HepG2 (cell line): ENCODE measurements around the gene KIAA0930. TPM values are rescaled to one million over a fixed set of nuclear protein-coding genes. Genes with fewer than 3 reads are reported as not detected.

Experiments used
- ATAC-seq: fragments of 200-7000 bp; cut with Tn5 transposase; 3 replicates; pipeline ENCODE4 v1.9.1; 2020; ENCODE audit warnings: mild to moderate bottlenecking, moderate library complexity
- BruUV-seq: library from RNA; stranded (reverse); fragments of 400-500 nt; replicated peaks from 2 replicates; lab custom pipeline; 2021; lab: Mats Ljungman, UMichigan
- CTCF ChIA-PET: fragments of 300-600 bp; formaldehyde crosslinking; extraction: SDS; loops from one replicate; lab custom pipeline; 2021; ENCODE audit warnings: low total read pairs, inconsistent platforms, low intra/inter-chr PET ratio; lab: Yijun Ruan, JAX
- POLR2A ChIA-PET: fragments of 350-600 bp; sonication (Branson Sonifier 250); formaldehyde crosslinking; loops from one replicate; lab custom pipeline; 2020; ENCODE audit warnings: antibody characterized with exemption, inconsistent platforms; lab: Yijun Ruan, JAX
- DNase-seq: peaks from one replicate; pipeline ENCODE4 v3.0.0-alpha.2; 2015; ENCODE audit warnings: low spot score
- FAIRE-seq: peaks from 3 replicates; lab custom pipeline; 2011; peaks lifted over from hg19 to GRCh38; lab: Jason Lieb, UNC
- H2AFZ ChIP-seq: one replicate; pipeline ENCODE4 v1.6.1; 2011; ENCODE audit warnings: low read length, inconsistent platforms
- H3K27ac ChIP-seq: fragments of 300-600 bp; 3 replicates; pipeline ENCODE4 v1.8.0; 2011; ENCODE audit warnings: mixed run types, mild to moderate bottlenecking, mixed read lengths, low read length, inconsistent platforms; ENCODE audit not compliant: insufficient read depth; ENCODE audit errors: extremely low read length
- H3K27me3 ChIP-seq, 2 experiments: fragments of 200-600 bp in 1 of 2; 2 replicates in 1 of 2; 3 replicates in 1 of 2; pipeline versions ENCODE4 v1.6.0 to v1.8.0; 2011; ENCODE audit warnings: low read length in 2 of 2, mild to moderate bottlenecking in 2 of 2, moderate library complexity in 2 of 2, inconsistent platforms in 1 of 2; ENCODE audit not compliant: insufficient read depth in 2 of 2, control insufficient read depth in 1 of 2
- H3K36me3 ChIP-seq, 2 experiments: fragments of 200-600 bp in 1 of 2; replicated peaks in 1 of 2; 2 replicates in 1 of 2; 3 replicates in 1 of 2; pipeline versions ENCODE4 v1.5.1 to v1.8.0; 2011; ENCODE audit warnings: low read length in 2 of 2, inconsistent platforms in 1 of 2; ENCODE audit not compliant: insufficient read depth in 2 of 2, control insufficient read depth in 1 of 2
- H3K4me1 ChIP-seq: 2 replicates; pipeline ENCODE4 v1.5.1; 2012; ENCODE audit warnings: low read length, inconsistent platforms; ENCODE audit not compliant: insufficient read depth
- H3K4me2 ChIP-seq: 2 replicates; pipeline ENCODE4 v1.6.0; 2011; ENCODE audit warnings: low read depth, low read length, inconsistent platforms
- H3K4me3 ChIP-seq, 3 experiments: fragments of 200-600 bp in 1 of 3; sonication (generic), shearing (Covaris generic) in 1 of 3; replicated peaks in 1 of 3; 2 replicates each; pipeline ENCODE4 v1.5.1; 2011 to 2016; ENCODE audit warnings: low read length in 3 of 3, inconsistent platforms in 2 of 3, low read depth in 2 of 3, mild to moderate bottlenecking in 2 of 3, control low read depth in 1 of 3, mixed read lengths in 1 of 3; ENCODE audit not compliant: insufficient read depth in 1 of 3
- H3K79me2 ChIP-seq: one replicate; pipeline ENCODE4 v1.6.1; 2011; ENCODE audit warnings: low read length, inconsistent platforms; ENCODE audit not compliant: insufficient read depth
- H3K9ac ChIP-seq: 2 replicates; pipeline ENCODE4 v1.6.0; 2011; ENCODE audit warnings: mild to moderate bottlenecking, low read depth, low read length, inconsistent platforms; ENCODE audit not compliant: insufficient read depth
- H3K9me3 ChIP-seq: 2 replicates; pipeline ENCODE4 v1.5.1; 2012; ENCODE audit warnings: mild to moderate bottlenecking, low read length
- H4K20me1 ChIP-seq: 2 replicates; pipeline ENCODE4 v1.6.0; 2011; ENCODE audit warnings: inconsistent platforms, mild to moderate bottlenecking, low read length, moderate library complexity; ENCODE audit not compliant: insufficient read depth
- KMT2B ChIP-seq: IDR thresholded peaks from 2 replicates; pipeline ENCODE4 v1.6.1; 2016; ENCODE audit warnings: missing genetic modification reagents, missing compliant biosample characterization
- SALL1 ChIP-seq: sonication (generic); formaldehyde crosslinking; IDR thresholded peaks from 2 replicates; pipeline ENCODE4 v1.8.0; 2022; ENCODE audit warnings: mild to moderate bottlenecking, missing genetic modification reagents
- SIX1 ChIP-seq: sonication (generic); formaldehyde crosslinking; IDR thresholded peaks from 2 replicates; pipeline ENCODE4 v1.4.0; 2020; ENCODE audit warnings: missing genetic modification reagents, borderline replicate concordance
- ZNF530 ChIP-seq: sonication (generic); formaldehyde crosslinking; IDR thresholded peaks from 2 replicates; pipeline ENCODE4 v1.5.0; 2020; ENCODE audit warnings: low read depth, mild to moderate bottlenecking, missing genetic modification reagents
- WGBS: methylation state at CpG from one replicate; pipeline ENCODE4 v1.1.6; 2017; ENCODE audit warnings: low lambda C conversion rate; 5-methylcytosine and 5-hydroxymethylcytosine counted together
- in situ Hi-C: cut with HindIII; loops from 2 replicates; pipeline ENCODE4 v1.10.0; 2017; ENCODE audit warnings: low pct_unique_long_range_greater_than_20kb; ENCODE audit not compliant: extremely low pct_ligation_motif_present
- intact Hi-C: fragments of 100-400 bp; cut with micrococcal nuclease; formaldehyde crosslinking; loops from one replicate; pipeline ENCODE4 v1.10.0; 2022; ENCODE audit not compliant: unreplicated experiment
- polyA plus RNA-seq, 8 experiments: library from polyadenylated mRNA; depleted of rRNA in 3 of 8; stranded (reverse) in 7 of 8; unstranded in 1 of 8; fragments of >200 nt; fragmentation: Illumina TruSeq in 4 of 8; extraction: Trizol in 4 of 8; gene quantifications; 2 replicates each; pipeline versions ENCODE4 v1.2.1 to v1.2.3, GENCODE V29; 2011 to 2016; ENCODE audit warnings: low read depth in 4 of 8, missing spikeins in 1 of 8, mixed read lengths in 1 of 8; ENCODE audit not compliant: insufficient read depth in 1 of 8
- total RNA-seq, 5 experiments: library from RNA; depleted of rRNA; stranded (reverse); fragments of >200 nt; fragmentation: Illumina TruSeq; extraction: Trizol; gene quantifications; 2 replicates each; pipeline ENCODE4 v1.2.3, GENCODE V29; 2016; ENCODE audit warnings: low read depth in 1 of 5
- TF ChIP-seq, protein P1 (sequence below): sonication (generic); formaldehyde crosslinking; IDR thresholded peaks from 2 replicates; pipeline ENCODE4 v1.4.0; 2020; ENCODE audit warnings: missing genetic modification reagents
- TF ChIP-seq, protein P2 (sequence below): sonication (generic); formaldehyde crosslinking; IDR thresholded peaks from 2 replicates; pipeline ENCODE4 v1.9.0; 2021; ENCODE audit warnings: mild to moderate bottlenecking, missing genetic modification reagents
- TF ChIP-seq, protein P3 (sequence below): sonication (generic); formaldehyde crosslinking; IDR thresholded peaks from 2 replicates; pipeline ENCODE4 v1.4.0; 2020; ENCODE audit warnings: missing genetic modification reagents, borderline replicate concordance

The KIAA0930 gene
- total and polyA plus RNA-seq, 2 of the 13 experiments (the other 11 are each of a cell fraction or from before 2014, with no cell fraction given), result 27.0 to 38.2 TPM

DNA sequence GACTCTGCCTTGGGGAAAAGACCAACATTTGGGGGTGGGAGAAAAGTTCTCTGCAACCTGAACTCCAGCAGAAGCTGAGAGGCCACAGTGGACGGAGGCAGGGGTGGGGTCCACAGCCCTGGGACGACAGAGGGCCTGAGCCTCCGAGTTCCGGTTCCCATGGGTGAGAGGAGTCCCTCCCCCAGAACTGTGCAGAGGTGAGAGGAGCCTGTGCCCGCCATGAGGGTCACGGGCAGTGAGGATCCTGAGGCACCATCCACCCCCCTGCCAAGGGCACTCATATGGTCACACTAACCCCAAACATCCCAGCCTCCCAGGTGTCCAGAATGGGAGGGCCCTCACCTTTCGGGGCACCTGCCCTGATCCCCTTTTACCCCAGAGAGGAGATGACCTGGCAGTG lies 30.5 kb downstream of the KIAA0930 start:
- Histone ChIP-seq H3K9ac (no peak overlapping the region), H3K27me3 (no peaks in the 10 kb centered on the region), H3K27ac (no peak overlapping the region), H3K4me2 (no peak overlapping the region), H3K79me2 (peaks cover under 1% of the 10 kb centered on the region), H3K9me3 (no peaks in the 10 kb centered on the region), H2AFZ (no peak overlapping the region)
- in situ Hi-C loops, result no loop called here
- ChIA-PET POLR2A (no interaction called here), CTCF (no interaction called here)
- BruUV-seq, result no TSS peak
- 90% methylated on average over 5 of the region's 7 CpGs for WGBS
- TF ChIP-seq KMT2B (CRISPR knock-in tag) (no peak), ZNF530 (CRISPR knock-in tag) (no peak), SIX1 (CRISPR knock-in tag) (no peak), SALL1 (CRISPR knock-in tag) (no peak)
- TF ChIP-seq, protein P1, sequence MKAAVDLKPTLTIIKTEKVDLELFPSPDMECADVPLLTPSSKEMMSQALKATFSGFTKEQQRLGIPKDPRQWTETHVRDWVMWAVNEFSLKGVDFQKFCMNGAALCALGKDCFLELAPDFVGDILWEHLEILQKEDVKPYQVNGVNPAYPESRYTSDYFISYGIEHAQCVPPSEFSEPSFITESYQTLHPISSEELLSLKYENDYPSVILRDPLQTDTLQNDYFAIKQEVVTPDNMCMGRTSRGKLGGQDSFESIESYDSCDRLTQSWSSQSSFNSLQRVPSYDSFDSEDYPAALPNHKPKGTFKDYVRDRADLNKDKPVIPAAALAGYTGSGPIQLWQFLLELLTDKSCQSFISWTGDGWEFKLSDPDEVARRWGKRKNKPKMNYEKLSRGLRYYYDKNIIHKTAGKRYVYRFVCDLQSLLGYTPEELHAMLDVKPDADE (CRISPR knock-in tag), result no peak
- TF ChIP-seq, protein P2, sequence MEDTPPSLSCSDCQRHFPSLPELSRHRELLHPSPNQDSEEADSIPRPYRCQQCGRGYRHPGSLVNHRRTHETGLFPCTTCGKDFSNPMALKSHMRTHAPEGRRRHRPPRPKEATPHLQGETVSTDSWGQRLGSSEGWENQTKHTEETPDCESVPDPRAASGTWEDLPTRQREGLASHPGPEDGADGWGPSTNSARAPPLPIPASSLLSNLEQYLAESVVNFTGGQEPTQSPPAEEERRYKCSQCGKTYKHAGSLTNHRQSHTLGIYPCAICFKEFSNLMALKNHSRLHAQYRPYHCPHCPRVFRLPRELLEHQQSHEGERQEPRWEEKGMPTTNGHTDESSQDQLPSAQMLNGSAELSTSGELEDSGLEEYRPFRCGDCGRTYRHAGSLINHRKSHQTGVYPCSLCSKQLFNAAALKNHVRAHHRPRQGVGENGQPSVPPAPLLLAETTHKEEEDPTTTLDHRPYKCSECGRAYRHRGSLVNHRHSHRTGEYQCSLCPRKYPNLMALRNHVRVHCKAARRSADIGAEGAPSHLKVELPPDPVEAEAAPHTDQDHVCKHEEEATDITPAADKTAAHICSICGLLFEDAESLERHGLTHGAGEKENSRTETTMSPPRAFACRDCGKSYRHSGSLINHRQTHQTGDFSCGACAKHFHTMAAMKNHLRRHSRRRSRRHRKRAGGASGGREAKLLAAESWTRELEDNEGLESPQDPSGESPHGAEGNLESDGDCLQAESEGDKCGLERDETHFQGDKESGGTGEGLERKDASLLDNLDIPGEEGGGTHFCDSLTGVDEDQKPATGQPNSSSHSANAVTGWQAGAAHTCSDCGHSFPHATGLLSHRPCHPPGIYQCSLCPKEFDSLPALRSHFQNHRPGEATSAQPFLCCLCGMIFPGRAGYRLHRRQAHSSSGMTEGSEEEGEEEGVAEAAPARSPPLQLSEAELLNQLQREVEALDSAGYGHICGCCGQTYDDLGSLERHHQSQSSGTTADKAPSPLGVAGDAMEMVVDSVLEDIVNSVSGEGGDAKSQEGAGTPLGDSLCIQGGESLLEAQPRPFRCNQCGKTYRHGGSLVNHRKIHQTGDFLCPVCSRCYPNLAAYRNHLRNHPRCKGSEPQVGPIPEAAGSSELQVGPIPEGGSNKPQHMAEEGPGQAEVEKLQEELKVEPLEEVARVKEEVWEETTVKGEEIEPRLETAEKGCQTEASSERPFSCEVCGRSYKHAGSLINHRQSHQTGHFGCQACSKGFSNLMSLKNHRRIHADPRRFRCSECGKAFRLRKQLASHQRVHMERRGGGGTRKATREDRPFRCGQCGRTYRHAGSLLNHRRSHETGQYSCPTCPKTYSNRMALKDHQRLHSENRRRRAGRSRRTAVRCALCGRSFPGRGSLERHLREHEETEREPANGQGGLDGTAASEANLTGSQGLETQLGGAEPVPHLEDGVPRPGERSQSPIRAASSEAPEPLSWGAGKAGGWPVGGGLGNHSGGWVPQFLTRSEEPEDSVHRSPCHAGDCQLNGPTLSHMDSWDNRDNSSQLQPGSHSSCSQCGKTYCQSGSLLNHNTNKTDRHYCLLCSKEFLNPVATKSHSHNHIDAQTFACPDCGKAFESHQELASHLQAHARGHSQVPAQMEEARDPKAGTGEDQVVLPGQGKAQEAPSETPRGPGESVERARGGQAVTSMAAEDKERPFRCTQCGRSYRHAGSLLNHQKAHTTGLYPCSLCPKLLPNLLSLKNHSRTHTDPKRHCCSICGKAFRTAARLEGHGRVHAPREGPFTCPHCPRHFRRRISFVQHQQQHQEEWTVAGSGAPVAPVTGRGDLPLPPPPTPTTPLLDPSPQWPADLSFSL (CRISPR knock-in tag), result no peak
- TF ChIP-seq, protein P3, sequence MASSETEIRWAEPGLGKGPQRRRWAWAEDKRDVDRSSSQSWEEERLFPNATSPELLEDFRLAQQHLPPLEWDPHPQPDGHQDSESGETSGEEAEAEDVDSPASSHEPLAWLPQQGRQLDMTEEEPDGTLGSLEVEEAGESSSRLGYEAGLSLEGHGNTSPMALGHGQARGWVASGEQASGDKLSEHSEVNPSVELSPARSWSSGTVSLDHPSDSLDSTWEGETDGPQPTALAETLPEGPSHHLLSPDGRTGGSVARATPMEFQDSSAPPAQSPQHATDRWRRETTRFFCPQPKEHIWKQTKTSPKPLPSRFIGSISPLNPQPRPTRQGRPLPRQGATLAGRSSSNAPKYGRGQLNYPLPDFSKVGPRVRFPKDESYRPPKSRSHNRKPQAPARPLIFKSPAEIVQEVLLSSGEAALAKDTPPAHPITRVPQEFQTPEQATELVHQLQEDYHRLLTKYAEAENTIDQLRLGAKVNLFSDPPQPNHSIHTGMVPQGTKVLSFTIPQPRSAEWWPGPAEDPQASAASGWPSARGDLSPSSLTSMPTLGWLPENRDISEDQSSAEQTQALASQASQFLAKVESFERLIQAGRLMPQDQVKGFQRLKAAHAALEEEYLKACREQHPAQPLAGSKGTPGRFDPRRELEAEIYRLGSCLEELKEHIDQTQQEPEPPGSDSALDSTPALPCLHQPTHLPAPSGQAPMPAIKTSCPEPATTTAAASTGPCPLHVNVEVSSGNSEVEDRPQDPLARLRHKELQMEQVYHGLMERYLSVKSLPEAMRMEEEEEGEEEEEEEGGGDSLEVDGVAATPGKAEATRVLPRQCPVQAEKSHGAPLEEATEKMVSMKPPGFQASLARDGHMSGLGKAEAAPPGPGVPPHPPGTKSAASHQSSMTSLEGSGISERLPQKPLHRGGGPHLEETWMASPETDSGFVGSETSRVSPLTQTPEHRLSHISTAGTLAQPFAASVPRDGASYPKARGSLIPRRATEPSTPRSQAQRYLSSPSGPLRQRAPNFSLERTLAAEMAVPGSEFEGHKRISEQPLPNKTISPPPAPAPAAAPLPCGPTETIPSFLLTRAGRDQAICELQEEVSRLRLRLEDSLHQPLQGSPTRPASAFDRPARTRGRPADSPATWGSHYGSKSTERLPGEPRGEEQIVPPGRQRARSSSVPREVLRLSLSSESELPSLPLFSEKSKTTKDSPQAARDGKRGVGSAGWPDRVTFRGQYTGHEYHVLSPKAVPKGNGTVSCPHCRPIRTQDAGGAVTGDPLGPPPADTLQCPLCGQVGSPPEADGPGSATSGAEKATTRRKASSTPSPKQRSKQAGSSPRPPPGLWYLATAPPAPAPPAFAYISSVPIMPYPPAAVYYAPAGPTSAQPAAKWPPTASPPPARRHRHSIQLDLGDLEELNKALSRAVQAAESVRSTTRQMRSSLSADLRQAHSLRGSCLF, result no peak
- TF ChIP-seq, all 625 proteins: peak for 0
- DNase-seq (no peak), ATAC-seq (no peak), FAIRE-seq (no peak)
- H4K20me1 ChIP-seq, result peaks cover 10% of the 10 kb centered on the region; the same call in 1 of the 2 replicates
- intact Hi-C loops, result no loop called here
- H3K36me3 ChIP-seq, result peaks cover 5 to 10% of the 10 kb centered on the region in 2 experiments; a peak in 3 of 5 replicates
- no peak overlapping the region for H3K4me3 ChIP-seq
- peaks cover 9% of the 10 kb centered on the region; the same call in 1 of the 2 replicates for H3K4me1 ChIP-seq
